H7 (cell line): ENCODE measurements around the gene ABCB10. TPM values are rescaled to one million over a fixed set of nuclear protein-coding genes. Genes with fewer than 3 reads are reported as not detected.

ENCODE experiments used
- DNase-seq: peaks from one replicate; pipeline ENCODE4 v3.0.0; 2012
- H3K27me3 ChIP-seq: 2 replicates; pipeline ENCODE4 v1.6.0; 2011; ENCODE audit warnings: mild to moderate bottlenecking, low read length; ENCODE audit not compliant: control insufficient read depth, insufficient read depth
- H3K36me3 ChIP-seq: replicated peaks from 2 replicates; pipeline ENCODE4 v1.5.1; 2011; ENCODE audit warnings: low read length; ENCODE audit not compliant: control insufficient read depth, insufficient read depth
- H3K4me3 ChIP-seq: 2 replicates; pipeline ENCODE4 v1.5.1; 2011; ENCODE audit warnings: low read depth, mild to moderate bottlenecking, control low read depth, low read length, moderate library complexity; ENCODE audit not compliant: insufficient read depth
- total RNA-seq: library from RNA; depleted of rRNA; stranded (reverse); fragments of >200 nt; shearing (Covaris generic); gene quantifications from 2 replicates; pipeline ENCODE4 v1.2.3, GENCODE V29; 2014

The ABCB10 gene
- total RNA-seq, 1 experiment from 2014 or later: 19.8 TPM

- Histone ChIP-seq H3K36me3 (no peaks in the 10 kb centered on the region), H3K27me3 (no peaks in the 10 kb centered on the region), H3K4me3 (no peak overlapping the region)
- no peak for DNase-seq
These were observed 23.6 kb upstream of the ABCB10 start for GRCh38 chr1:229582011-229582694.

DNA sequence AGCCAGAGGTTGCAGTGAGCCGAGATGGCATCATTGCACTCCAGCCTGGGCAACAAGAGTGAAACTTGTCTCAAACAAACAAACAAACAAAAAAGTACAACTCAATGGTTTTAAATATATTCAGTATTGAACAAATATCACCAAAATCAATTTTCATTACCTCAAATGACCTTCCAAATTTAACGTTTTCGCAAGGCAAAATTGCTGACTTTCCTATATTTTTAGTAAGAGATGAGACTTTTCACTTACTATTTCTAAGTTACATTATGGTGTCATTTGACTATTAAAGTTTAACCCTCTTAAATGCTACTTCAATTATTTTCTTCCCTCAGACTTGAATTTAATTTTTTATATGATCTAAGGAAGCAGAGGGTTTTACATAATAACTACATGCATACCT lies 23.0 kb upstream of the ABCB10 start:
- DNase-seq: no peak
- H3K4me3 ChIP-seq: no peak overlapping the region

GRCh38 chr1:229579059-229579673 lies 20.7 kb upstream of the ABCB10 start:
- Histone ChIP-seq H3K36me3 (no peaks in the 10 kb centered on the region), H3K27me3 (no peaks in the 10 kb centered on the region), H3K4me3 (no peak overlapping the region)
- no peak for DNase-seq

More for the DNA sequence above, 23.0 kb upstream of the ABCB10 start:
- no peaks in the 10 kb centered on the region for H3K27me3 ChIP-seq
- no peaks in the 10 kb centered on the region for H3K36me3 ChIP-seq

DNA sequence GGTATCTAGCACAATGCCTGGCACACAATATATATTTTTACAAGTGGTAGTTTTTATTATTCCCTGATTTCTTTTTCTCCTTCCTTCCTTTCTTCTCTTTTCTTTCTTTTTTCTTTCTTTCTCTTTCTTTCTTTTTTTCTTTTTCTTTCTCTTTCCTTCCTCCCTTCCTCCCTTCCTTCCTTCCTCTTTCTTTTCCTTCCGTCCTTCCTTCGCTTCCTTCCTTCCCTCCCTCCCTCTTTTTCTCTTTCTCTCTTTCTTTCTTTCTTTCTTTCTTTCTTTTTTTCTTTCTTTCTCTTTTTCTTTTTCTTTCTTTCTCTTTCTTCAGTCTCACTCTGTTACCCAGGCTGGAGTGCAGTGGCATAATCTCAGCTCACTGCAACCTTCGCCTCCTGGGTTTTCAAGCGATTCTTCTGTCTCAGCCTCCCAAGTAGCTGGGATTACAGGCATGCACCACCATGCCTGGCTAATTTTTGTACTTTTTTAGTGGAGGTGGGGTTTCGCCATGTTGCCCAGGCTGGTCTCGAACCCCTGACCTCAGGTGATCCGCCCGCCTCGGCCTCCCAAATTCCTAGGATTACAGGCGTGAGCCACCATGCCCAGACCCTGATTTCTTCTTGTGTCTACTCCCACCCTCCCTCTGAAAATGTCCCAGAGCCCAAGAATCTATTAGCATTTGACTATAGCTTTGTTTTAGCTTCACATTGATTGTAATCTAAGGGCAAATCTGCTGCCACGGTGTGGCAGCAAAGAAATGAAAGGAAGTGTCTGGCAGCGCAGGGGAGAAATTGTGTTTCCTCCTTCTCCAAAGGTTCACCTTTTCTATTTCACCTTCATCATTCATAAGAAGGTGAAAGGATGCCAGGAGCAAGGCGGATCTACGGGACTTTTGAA lies 19.9 kb upstream of the ABCB10 start:
- DNase-seq: no peak
- no peak overlapping the region for H3K4me3 ChIP-seq
- no peaks in the 10 kb centered on the region for H3K27me3 ChIP-seq
- no peaks in the 10 kb centered on the region for H3K36me3 ChIP-seq

GRCh38 chr1:229574679-229575442 lies 16.4 kb upstream of the ABCB10 start:
- H3K27me3 ChIP-seq: no peaks in the 10 kb centered on the region
- no peaks in the 10 kb centered on the region for H3K36me3 ChIP-seq
- no peak for DNase-seq

DNA sequence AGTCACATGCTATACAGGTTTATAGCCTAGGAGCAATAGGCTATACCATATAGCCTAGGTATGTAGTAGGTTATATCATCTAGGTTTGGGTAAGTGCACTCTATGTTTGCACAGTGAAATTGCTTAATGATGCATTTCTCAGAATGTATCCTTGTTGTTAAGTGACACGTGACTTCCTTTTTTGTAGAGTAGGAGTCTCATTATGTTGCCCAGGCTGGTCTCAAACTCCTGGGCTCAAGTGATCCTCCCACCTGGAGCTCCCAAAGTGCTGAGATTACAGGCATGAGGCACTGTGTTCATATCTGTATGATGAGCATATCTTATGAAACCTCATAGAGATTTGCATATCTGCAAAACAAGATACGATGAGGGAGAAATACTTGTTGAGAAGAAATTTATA lies 13.8 kb upstream of the ABCB10 start:
- Histone ChIP-seq H3K27me3 (no peaks in the 10 kb centered on the region), H3K36me3 (no peaks in the 10 kb centered on the region), H3K4me3 (no peak overlapping the region)
- DNase-seq: no peak

More at GRCh38 chr1:229574679-229575442, 16.4 kb upstream of the ABCB10 start:
- no peak overlapping the region for H3K4me3 ChIP-seq

DNA sequence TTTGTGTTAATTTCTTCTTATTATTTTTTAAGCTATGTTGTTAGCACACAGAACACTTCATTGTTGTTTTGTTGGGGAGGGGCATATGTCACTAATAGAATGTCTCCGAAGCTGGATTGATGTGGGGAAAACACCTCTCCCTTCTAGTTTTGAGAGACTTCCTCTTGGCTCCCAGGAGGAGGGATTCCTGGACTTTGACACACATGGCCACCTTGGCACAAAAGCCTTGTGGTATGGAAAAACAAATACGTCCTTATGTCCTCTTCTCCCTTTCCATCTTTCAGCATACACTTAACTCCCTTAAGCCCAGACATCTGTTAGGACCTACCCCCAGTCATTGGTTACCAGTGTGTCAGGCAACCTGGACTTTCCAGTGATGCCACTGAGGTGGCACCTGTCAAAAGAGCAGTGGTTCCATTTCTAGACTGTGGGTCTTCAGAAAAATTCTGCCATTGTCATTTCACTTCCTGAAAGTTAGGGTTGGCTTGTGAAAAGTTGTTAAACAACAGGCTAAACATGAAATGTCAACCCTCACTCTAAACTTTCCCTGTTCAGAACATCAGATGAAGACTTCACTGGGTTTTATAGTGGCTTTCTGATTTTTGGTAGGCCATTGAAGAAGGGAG lies 12.5 kb upstream of the ABCB10 start:
- H3K36me3 ChIP-seq: no peaks in the 10 kb centered on the region
- no peak overlapping the region for H3K4me3 ChIP-seq
- no peak for DNase-seq
- no peaks in the 10 kb centered on the region for H3K27me3 ChIP-seq

GRCh38 chr1:229570305-229570704 lies 11.8 kb upstream of the ABCB10 start:
- H3K27me3 ChIP-seq: no peaks in the 10 kb centered on the region
- H3K4me3 ChIP-seq: no peak overlapping the region
- H3K36me3 ChIP-seq: no peaks in the 10 kb centered on the region
- DNase-seq: no peak

DNA sequence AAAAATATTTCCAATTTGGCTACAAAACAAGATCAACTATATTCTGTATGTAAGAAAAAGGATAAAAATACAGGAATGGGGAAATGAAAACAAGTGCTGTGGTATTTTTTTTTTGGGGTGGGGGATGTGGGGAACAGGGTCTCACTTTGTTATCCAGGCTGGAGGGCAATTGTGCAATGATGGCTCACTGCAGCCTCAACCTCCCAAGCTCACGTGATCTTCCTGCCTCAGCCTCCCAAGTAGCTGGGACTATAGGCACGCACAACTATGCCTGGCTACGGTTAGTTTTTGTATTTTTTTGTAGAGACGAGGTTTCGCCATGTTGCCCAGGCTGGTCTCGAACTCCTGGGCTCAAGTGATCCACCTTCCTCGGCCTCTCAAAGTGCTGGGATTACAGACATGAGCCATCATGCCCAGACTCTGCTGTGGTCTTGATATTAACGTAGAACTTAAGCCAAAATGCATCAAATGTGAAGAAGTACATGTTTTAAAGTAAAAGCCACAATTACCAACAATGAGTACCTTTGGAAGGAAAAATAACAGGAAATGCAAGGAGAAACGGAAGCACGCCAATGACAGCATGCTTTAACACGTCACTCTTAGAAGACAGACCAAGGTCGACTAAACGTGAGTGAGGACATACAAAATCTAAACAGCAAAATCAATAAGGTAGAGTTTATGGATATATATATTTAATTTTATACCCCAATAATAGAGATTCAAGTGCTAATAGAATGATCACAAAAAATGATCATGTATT lies 8.8 kb upstream of the ABCB10 start:
- H3K36me3 ChIP-seq: no peaks in the 10 kb centered on the region
- no peak overlapping the region for H3K4me3 ChIP-seq
- H3K27me3 ChIP-seq: no peaks in the 10 kb centered on the region
- DNase-seq: no peak

GRCh38 chr1:229563701-229564100 lies 5.2 kb upstream of the ABCB10 start:
- Histone ChIP-seq H3K36me3 (no peaks in the 10 kb centered on the region), H3K4me3 (no peak overlapping the region), H3K27me3 (no peaks in the 10 kb centered on the region)
- DNase-seq: no peak

DNA sequence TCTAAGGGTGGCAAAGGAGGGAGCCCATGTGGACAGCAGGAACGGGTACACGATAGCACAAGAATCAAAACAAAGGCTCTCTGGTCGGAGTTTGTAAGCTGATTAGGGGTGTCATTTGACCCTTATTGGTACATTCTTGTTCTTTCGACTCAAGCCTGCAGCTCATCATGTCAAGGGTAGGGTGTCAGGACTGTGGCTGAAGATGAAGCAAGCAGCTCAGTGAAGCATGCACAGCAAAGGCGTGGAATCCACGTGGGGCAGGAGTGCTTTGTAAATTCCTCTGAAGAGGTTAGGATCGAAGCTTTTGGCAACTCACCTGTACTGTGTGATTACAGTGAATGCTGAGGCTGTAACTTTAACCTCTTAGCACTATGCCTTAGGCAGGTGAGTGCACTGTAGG lies 4.7 kb upstream of the ABCB10 start:
- H3K36me3 ChIP-seq: no peaks in the 10 kb centered on the region
- H3K27me3 ChIP-seq: no peaks in the 10 kb centered on the region
- no peak overlapping the region for H3K4me3 ChIP-seq
- DNase-seq: no peak

GRCh38 chr1:229562686-229563085 lies 4.2 kb upstream of the ABCB10 start:
- no peaks in the 10 kb centered on the region for H3K27me3 ChIP-seq
- H3K4me3 ChIP-seq: no peak overlapping the region
- DNase-seq: no peak
- no peaks in the 10 kb centered on the region for H3K36me3 ChIP-seq

DNA sequence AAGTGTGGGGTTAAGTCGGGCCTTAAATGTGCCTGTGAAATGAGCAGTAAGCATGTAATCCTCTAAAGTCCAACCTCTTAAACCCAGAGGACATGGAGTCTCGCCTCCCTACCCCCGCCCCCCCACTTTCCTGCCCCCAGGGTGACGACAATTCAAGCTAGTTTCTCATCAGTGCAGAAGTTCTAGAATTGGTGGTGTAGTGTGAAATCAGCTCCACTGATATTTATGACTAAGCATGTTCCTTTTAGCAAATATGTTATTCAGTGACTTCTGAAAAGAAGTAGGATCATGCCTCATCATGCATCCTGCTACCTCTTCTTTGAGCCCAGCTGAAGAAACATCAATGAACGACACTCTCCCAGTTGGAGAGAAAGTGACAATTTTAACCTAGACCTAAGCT lies 2.6 kb upstream of the ABCB10 start:
- Histone ChIP-seq H3K27me3 (no peaks in the 10 kb centered on the region), H3K36me3 (no peaks in the 10 kb centered on the region), H3K4me3 (no peak overlapping the region)
- DNase-seq: no peak
